SK-N-MC (cell line): ENCODE data around the gene RANBP17.

ENCODE experiments used
- EZH2 ChIP-seq: fragments of 200-600 bp; sonication (generic); IDR thresholded peaks from one replicate; pipeline ENCODE4 v1.6.1; 2017; ENCODE audit warnings: antibody characterized with exemption
- FOXP2 ChIP-seq: optimal IDR thresholded peaks from 2 replicates; pipeline ENCODE3; 2011; ENCODE audit warnings: mild to moderate bottlenecking, moderate library complexity; ENCODE audit not compliant: insufficient read depth; ENCODE audit errors: extremely low read length, control extremely low read depth
- POLR2AphosphoS5 ChIP-seq: IDR thresholded peaks from 2 replicates; pipeline ENCODE4 v1.6.1; 2012; ENCODE audit warnings: mild to moderate bottlenecking, low read depth, low read length, borderline replicate concordance

- no peak for TF ChIP-seq POLR2AphosphoS5
- no peak for TF ChIP-seq EZH2
- TF ChIP-seq FOXP2: no peak
Observed at GRCh38 chr5:170920196-170920595, 58.4 kb downstream of the RANBP17 start.
